ENCODE data around the gene REXO1.

DNA sequence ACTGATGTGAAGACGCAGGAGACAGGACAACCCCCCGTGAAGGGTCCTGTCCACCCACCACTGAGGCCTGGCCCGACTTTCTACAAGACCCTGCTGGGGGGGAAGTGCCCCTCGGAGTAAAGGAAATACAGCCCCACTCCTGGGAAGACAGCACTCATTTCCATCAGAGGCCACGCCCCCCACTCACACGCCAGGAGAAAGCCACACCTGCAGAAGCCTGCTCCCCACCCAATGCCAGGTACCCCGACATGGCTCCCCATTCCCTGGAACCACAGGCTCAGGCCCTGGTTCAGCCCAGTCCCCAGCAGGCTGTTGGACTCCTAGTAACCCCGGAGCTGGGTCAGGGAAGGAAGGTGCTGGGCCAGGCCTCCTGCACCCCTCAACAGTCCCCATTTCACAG is 25.3 kb downstream of the REXO1 start:
- TF ChIP-seq CTCF (IDR thresholded peaks at IDR 0.05), result no peak
- no peak for TF ChIP-seq CBFB (CRISPR knock-in tag; IDR thresholded peaks at IDR 0.05; ENCODE audit: low read depth)
- TF ChIP-seq E2F5 (CRISPR knock-in tag; IDR thresholded peaks at IDR 0.05), result no peak
- TF ChIP-seq, protein P1, sequence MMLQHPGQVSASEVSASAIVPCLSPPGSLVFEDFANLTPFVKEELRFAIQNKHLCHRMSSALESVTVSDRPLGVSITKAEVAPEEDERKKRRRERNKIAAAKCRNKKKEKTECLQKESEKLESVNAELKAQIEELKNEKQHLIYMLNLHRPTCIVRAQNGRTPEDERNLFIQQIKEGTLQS (CRISPR knock-in tag; conservative IDR thresholded peaks at IDR 0.05), result no peak
- TF ChIP-seq SP1 (CRISPR knock-in tag; conservative IDR thresholded peaks at IDR 0.05), result no peak
- TF ChIP-seq, protein P2, sequence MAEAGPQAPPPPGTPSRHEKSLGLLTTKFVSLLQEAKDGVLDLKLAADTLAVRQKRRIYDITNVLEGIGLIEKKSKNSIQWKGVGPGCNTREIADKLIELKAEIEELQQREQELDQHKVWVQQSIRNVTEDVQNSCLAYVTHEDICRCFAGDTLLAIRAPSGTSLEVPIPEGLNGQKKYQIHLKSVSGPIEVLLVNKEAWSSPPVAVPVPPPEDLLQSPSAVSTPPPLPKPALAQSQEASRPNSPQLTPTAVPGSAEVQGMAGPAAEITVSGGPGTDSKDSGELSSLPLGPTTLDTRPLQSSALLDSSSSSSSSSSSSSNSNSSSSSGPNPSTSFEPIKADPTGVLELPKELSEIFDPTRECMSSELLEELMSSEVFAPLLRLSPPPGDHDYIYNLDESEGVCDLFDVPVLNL (CRISPR knock-in tag; IDR thresholded peaks at IDR 0.05; ENCODE audit: borderline replicate concordance, low read depth), result no peak

Measured in WTC11 (cell line).